Breast epithelium (tissue), 4 donors: ENCODE data around the gene CHAMP1. TPM values are rescaled to one million over a fixed set of nuclear protein-coding genes. Genes with fewer than 3 reads are reported as not detected.
"Not testable (repeated sequence)": the region's sequence is repeated elsewhere in the genome, so short reads cannot be mapped to it uniquely, and the experiment has no call there.

Experiments
- DNase-seq, 2 donors: peaks; one replicate each; pipeline ENCODE4 v3.0.0-alpha.2; 2019; ENCODE audit warnings: low spot score in 2 of 2
- H3K27ac ChIP-seq, 2 donors: fragments of 200-600 bp; sonication (generic) in 1 of 2; one replicate each; pipeline ENCODE4 v1.5.1; 2016 to 2019; ENCODE audit warnings: mild to moderate bottlenecking in 1 of 2
- H3K27me3 ChIP-seq, 2 donors: fragments of 200-600 bp; sonication (generic) in 1 of 2; one replicate each; pipeline versions ENCODE4 v1.5.1 to v1.6.0; 2017 to 2019; ENCODE audit warnings: control low read depth in 1 of 2, mild to moderate bottlenecking in 1 of 2
- H3K36me3 ChIP-seq: fragments of 200-600 bp; one replicate; pipeline ENCODE4 v1.5.1; 2019
- H3K4me1 ChIP-seq, 2 donors: fragments of 200-600 bp; sonication (generic); one replicate each; pipeline ENCODE4 v1.5.1; 2016 to 2019; ENCODE audit warnings: control low read depth in 1 of 2
- H3K4me3 ChIP-seq, 3 donors: fragments of 200-600 bp; sonication (generic); 1 replicate in 2 of 3; 2 replicates in 1 of 3; pipeline ENCODE4 v1.5.1; 2016 to 2019; ENCODE audit warnings: mild to moderate bottlenecking in 3 of 3, moderate library complexity in 2 of 3
- H3K9me3 ChIP-seq, 2 donors: fragments of 200-600 bp; sonication (generic) in 1 of 2; one replicate each; pipeline ENCODE4 v1.5.1; 2016 to 2019; ENCODE audit warnings: control low read depth in 1 of 2
- CTCF ChIP-seq, 3 donors: fragments of 450-650 bp; IDR thresholded peaks; one replicate each; pipeline ENCODE4 v1.5.1; 2016 to 2017; ENCODE audit warnings: antibody characterized with exemption in 3 of 3, mild to moderate bottlenecking in 3 of 3, moderate library complexity in 3 of 3
- POLR2A ChIP-seq: fragments of 450-650 bp; IDR thresholded peaks from one replicate; pipeline ENCODE4 v1.6.1; 2016; ENCODE audit warnings: antibody characterized with exemption, mild to moderate bottlenecking, moderate library complexity
- POLR2AphosphoS5 ChIP-seq, 3 donors: sonication (generic); formaldehyde crosslinking; IDR thresholded peaks; one replicate each; pipeline ENCODE4 v1.6.1; 2017; ENCODE audit warnings: antibody characterized with exemption in 3 of 3
- intact Hi-C: fragments of 100-400 bp; cut with DNase I; formaldehyde crosslinking; loops from one replicate; pipeline ENCODE4 v1.15.1; 2023; ENCODE audit warnings: low total_unique reads
- total RNA-seq, 3 donors: library from RNA; depleted of rRNA; stranded (reverse); fragments of >200 nt; gene quantifications; one replicate each; pipeline ENCODE4 v1.1.0, GENCODE V29; 2016

The CHAMP1 gene
- total RNA-seq, 3 donors from 2014 or later = 9.4 to 25.3 (median 21.6) TPM

- Histone ChIP-seq H3K36me3 (no peaks in the 10 kb centered on the region), H3K27ac (no peak overlapping the region), H3K4me1 (no peaks in the 10 kb centered on the region), H3K27me3 (no peaks in the 10 kb centered on the region), H3K4me3 (no peak overlapping the region), H3K9me3 (no peaks in the 10 kb centered on the region)
- DNase-seq = no peak
- TF ChIP-seq POLR2A (no peak), POLR2AphosphoS5 (IDR thresholded peaks at IDR 0.05) (no peak), CTCF (IDR thresholded peaks at IDR 0.05) (no peak)
- intact Hi-C loops = no loop called here
Measured at GRCh38 chr13:114334305-114335053, 20.2 kb downstream of the CHAMP1 start.

- H3K9me3 ChIP-seq, intact Hi-C loops, DNase-seq, H3K4me1 ChIP-seq, H3K27me3 ChIP-seq, H3K4me3 ChIP-seq, H3K27ac ChIP-seq, H3K36me3 ChIP-seq: not testable (repeated sequence)
Measured at GRCh38 chr13:114336457-114336856, 22.2 kb downstream of the CHAMP1 start.

GRCh38 chr13:114338959-114339358 lies 24.7 kb downstream of the CHAMP1 start:
- DNase-seq = no peak
- Histone ChIP-seq H3K36me3 (no peaks in the 10 kb centered on the region), H3K4me1 (no peaks in the 10 kb centered on the region), H3K4me3 (no peak overlapping the region), H3K27ac (no peak overlapping the region), H3K27me3 (no peaks in the 10 kb centered on the region), H3K9me3 (no peaks in the 10 kb centered on the region)
- intact Hi-C loops = no loop called here
- TF ChIP-seq POLR2A (no peak), CTCF (IDR thresholded peaks at IDR 0.05) (no peak), POLR2AphosphoS5 (IDR thresholded peaks at IDR 0.05) (no peak)

- TF ChIP-seq POLR2A = no peak
- TF ChIP-seq CTCF (IDR thresholded peaks at IDR 0.05) = peak in 1 of 3 donors; percentile 24
- no peak for TF ChIP-seq POLR2AphosphoS5 (IDR thresholded peaks at IDR 0.05)
- no peaks in the 10 kb centered on the region for H3K36me3 ChIP-seq
- no peak for DNase-seq
Measured at GRCh38 chr13:114339857-114340534, 25.7 kb downstream of the CHAMP1 start.

GRCh38 chr13:114341003-114341777 lies 26.9 kb downstream of the CHAMP1 start:
- intact Hi-C loops = no loop called here
- Histone ChIP-seq H3K36me3 (no peaks in the 10 kb centered on the region), H3K9me3 (no peaks in the 10 kb centered on the region), H3K27me3 (no peaks in the 10 kb centered on the region), H3K27ac (no peak overlapping the region), H3K4me3 (no peak overlapping the region), H3K4me1 (no peaks in the 10 kb centered on the region)
- TF ChIP-seq POLR2A (no peak), CTCF (IDR thresholded peaks at IDR 0.05) (no peak)
- DNase-seq = no peak

More at GRCh38 chr13:114339857-114340534, 25.7 kb downstream of the CHAMP1 start:
- H3K27ac ChIP-seq = no peak overlapping the region
- H3K4me1 ChIP-seq = no peaks in the 10 kb centered on the region
- no peaks in the 10 kb centered on the region for H3K9me3 ChIP-seq
- H3K4me3 ChIP-seq = no peak overlapping the region
- intact Hi-C loops = no loop called here
- H3K27me3 ChIP-seq = no peaks in the 10 kb centered on the region

- DNase-seq, H3K27ac ChIP-seq, H3K36me3 ChIP-seq, H3K4me1 ChIP-seq, H3K27me3 ChIP-seq, intact Hi-C loops, H3K9me3 ChIP-seq, H3K4me3 ChIP-seq: not testable (repeated sequence)
Measured at GRCh38 chr13:114347256-114347655, 33.0 kb downstream of the CHAMP1 start.
